Parathyroid adenoma (tissue), 2 donors: ENCODE results near the gene LEFTY2.

Experiments used
- H2AFZ ChIP-seq: fragments of 300-600 bp; sonication (generic); one replicate; pipeline ENCODE4 v1.7.0; 2017; ENCODE audit warnings: antibody characterized with exemption, mild to moderate bottlenecking
- H3K27ac ChIP-seq: fragments of 300-600 bp; sonication (generic); one replicate; pipeline ENCODE4 v1.7.0; 2017
- H3K27me3 ChIP-seq: fragments of 300-600 bp; sonication (generic); one replicate; pipeline ENCODE4 v1.7.0; 2017; ENCODE audit warnings: low read length; ENCODE audit not compliant: control insufficient read depth, insufficient read depth
- H3K36me3 ChIP-seq: fragments of 300-600 bp; sonication (generic); one replicate; pipeline ENCODE4 v1.7.0; 2017; ENCODE audit warnings: low read length; ENCODE audit not compliant: control insufficient read depth, insufficient read depth
- H3K4me1 ChIP-seq: fragments of 300-600 bp; sonication (generic); one replicate; pipeline ENCODE4 v1.7.0; 2017; ENCODE audit warnings: control low read depth
- H3K4me2 ChIP-seq: fragments of 300-600 bp; sonication (generic); one replicate; pipeline ENCODE4 v1.7.0; 2017; ENCODE audit warnings: low read length
- H3K4me3 ChIP-seq: fragments of 300-600 bp; sonication (generic); one replicate; pipeline ENCODE4 v1.7.0; 2017; ENCODE audit warnings: low read depth, low read length
- H3K79me2 ChIP-seq: fragments of 300-600 bp; sonication (generic); one replicate; pipeline ENCODE4 v1.7.0; 2017; ENCODE audit warnings: control low read depth
- H3K9ac ChIP-seq: fragments of 300-600 bp; sonication (generic); one replicate; pipeline ENCODE4 v1.7.0; 2017; ENCODE audit warnings: mild to moderate bottlenecking
- H3K9me3 ChIP-seq: fragments of 300-600 bp; sonication (generic); one replicate; pipeline ENCODE4 v1.7.0; 2017; ENCODE audit warnings: low read length; ENCODE audit not compliant: control insufficient read depth
- TF ChIP-seq, protein P1 (sequence below): fragments of 300-600 bp; sonication (generic); IDR thresholded peaks from one replicate; pipeline ENCODE4 v1.7.0; 2017; ENCODE audit warnings: antibody characterized with exemption, mild to moderate bottlenecking
- donor health status: primary hyperparathyroidism.

The LEFTY2 gene

DNA sequence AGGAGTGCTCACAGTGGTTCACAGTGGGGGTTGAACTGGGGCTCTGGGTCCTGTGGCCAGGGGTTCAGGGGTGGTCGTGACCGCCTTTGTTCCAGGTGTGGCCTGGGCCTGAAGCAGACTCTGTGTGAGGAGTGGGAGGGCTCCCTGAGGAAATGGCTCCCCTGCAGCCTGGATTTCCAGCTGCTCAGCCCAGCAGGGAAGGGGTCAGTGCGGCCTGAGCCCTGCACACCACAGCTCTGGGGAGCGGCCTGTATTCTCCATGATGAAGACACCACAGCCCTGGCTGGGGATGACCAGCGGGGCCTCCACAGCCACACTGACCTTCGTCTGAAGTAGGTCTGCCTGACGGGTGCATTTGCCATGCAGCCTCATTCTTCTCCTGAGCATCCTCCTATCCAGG, 33.7 kb downstream of the LEFTY2 start:
- Histone ChIP-seq H3K27ac (no peak overlapping the region), H3K9ac (no peak overlapping the region)
- TF ChIP-seq, protein P1, sequence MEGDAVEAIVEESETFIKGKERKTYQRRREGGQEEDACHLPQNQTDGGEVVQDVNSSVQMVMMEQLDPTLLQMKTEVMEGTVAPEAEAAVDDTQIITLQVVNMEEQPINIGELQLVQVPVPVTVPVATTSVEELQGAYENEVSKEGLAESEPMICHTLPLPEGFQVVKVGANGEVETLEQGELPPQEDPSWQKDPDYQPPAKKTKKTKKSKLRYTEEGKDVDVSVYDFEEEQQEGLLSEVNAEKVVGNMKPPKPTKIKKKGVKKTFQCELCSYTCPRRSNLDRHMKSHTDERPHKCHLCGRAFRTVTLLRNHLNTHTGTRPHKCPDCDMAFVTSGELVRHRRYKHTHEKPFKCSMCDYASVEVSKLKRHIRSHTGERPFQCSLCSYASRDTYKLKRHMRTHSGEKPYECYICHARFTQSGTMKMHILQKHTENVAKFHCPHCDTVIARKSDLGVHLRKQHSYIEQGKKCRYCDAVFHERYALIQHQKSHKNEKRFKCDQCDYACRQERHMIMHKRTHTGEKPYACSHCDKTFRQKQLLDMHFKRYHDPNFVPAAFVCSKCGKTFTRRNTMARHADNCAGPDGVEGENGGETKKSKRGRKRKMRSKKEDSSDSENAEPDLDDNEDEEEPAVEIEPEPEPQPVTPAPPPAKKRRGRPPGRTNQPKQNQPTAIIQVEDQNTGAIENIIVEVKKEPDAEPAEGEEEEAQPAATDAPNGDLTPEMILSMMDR, result no peak

GRCh38 chr1:225906467-225906866, 34.6 kb downstream of the LEFTY2 start:
- TF ChIP-seq, protein P1, result no peak
- Histone ChIP-seq H3K4me1 (no peaks in the 10 kb centered on the region), H3K27ac (no peak overlapping the region), H3K9ac (no peak overlapping the region), H3K79me2 (no peaks in the 10 kb centered on the region), H3K4me3 (no peak overlapping the region), H3K4me2 (no peak overlapping the region), H2AFZ (no peak overlapping the region), H3K27me3 (no peaks in the 10 kb centered on the region), H3K36me3 (no peaks in the 10 kb centered on the region), H3K9me3 (no peaks in the 10 kb centered on the region)

More for the DNA sequence above, 33.7 kb downstream of the LEFTY2 start:
- H3K9me3 ChIP-seq, result no peaks in the 10 kb centered on the region
- H3K4me2 ChIP-seq, result no peak overlapping the region
- H3K4me3 ChIP-seq, result no peak overlapping the region
- no peak overlapping the region for H2AFZ ChIP-seq
- no peaks in the 10 kb centered on the region for H3K27me3 ChIP-seq
- no peaks in the 10 kb centered on the region for H3K79me2 ChIP-seq
- H3K36me3 ChIP-seq, result no peaks in the 10 kb centered on the region
- H3K4me1 ChIP-seq, result no peaks in the 10 kb centered on the region

GRCh38 chr1:225903623-225904022, 37.4 kb downstream of the LEFTY2 start:
- H3K9me3 ChIP-seq, result no peaks in the 10 kb centered on the region
- H3K79me2 ChIP-seq, result no peaks in the 10 kb centered on the region
- H2AFZ ChIP-seq, result no peak overlapping the region
- no peak overlapping the region for H3K4me2 ChIP-seq
- no peak overlapping the region for H3K9ac ChIP-seq
- no peak overlapping the region for H3K4me3 ChIP-seq
- no peaks in the 10 kb centered on the region for H3K27me3 ChIP-seq
- H3K36me3 ChIP-seq, result no peaks in the 10 kb centered on the region
- TF ChIP-seq, protein P1, result no peak
- no peak overlapping the region for H3K27ac ChIP-seq
- H3K4me1 ChIP-seq, result no peaks in the 10 kb centered on the region

DNA sequence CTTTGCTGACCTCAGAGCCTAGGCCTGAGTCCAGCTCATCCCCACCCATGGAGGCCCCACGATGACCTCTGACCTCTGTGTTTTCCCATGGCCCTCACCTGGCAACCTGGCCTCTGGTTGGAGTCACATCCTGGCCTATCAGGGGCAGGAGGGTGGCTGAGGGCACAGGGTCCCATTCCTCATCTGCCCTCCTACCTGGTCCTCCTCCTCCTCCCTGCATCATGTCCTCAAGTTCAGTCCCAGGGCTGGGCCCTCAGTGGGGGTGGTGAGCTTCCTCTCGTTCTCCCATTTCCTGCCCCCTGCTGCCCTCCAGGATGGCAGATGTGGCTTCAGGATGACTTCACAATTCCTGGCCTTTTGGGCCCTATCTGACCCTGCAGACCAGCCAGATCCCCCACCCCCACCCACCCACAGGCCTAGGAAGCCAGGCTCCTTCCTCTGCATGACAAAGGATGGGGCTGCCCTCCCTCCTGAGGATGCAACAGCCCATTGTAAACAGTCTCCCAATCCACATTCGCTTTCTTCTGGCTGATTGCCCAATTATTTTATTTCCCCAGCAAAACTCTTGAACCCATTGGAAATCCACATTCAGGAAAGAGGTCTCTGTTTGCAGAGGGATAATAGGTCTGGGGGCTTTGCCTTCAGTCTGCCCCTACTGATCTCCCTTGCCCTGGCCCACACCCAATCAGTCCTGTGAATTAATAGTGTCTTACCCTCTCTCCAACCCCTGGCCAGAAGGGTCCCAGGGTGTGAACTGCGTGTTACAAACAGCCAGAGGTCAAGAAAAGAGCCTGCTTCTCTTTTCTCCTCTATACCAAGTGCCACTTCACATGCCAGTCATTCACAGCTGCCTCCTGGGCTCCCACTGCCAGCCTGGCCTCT, 41.7 kb downstream of the LEFTY2 start:
- TF ChIP-seq, protein P1, result no peak
- no peak overlapping the region for H3K9ac ChIP-seq
- H3K4me3 ChIP-seq, result no peak overlapping the region
- H3K79me2 ChIP-seq, result no peaks in the 10 kb centered on the region
- H3K4me2 ChIP-seq, result no peak overlapping the region
- H3K36me3 ChIP-seq, result no peaks in the 10 kb centered on the region
- H3K9me3 ChIP-seq, result no peaks in the 10 kb centered on the region
- no peaks in the 10 kb centered on the region for H3K4me1 ChIP-seq
- no peak overlapping the region for H2AFZ ChIP-seq
- H3K27me3 ChIP-seq, result no peaks in the 10 kb centered on the region
- H3K27ac ChIP-seq, result no peak overlapping the region
